HepG2 (cell line): ENCODE results near the gene TAS1R3. TPM values are rescaled to one million over a fixed set of nuclear protein-coding genes. Genes with fewer than 3 reads are reported as not detected.

ENCODE experiments used
- AHDC1 ChIP-seq: sonication (generic); formaldehyde crosslinking; IDR thresholded peaks from 2 replicates; pipeline ENCODE4 v1.5.1; 2020; ENCODE audit warnings: mild to moderate bottlenecking, missing genetic modification reagents, borderline replicate concordance
- CBX1 ChIP-seq: IDR thresholded peaks from one replicate; pipeline ENCODE4 v1.6.1; 2016; ENCODE audit warnings: antibody characterized with exemption, low read depth
- CENPT ChIP-seq: sonication (generic); formaldehyde crosslinking; IDR thresholded peaks from 2 replicates; pipeline ENCODE4 v1.8.0; 2022; ENCODE audit warnings: low read depth, mild to moderate bottlenecking, moderate library complexity, missing genetic modification reagents
- FOXK1 ChIP-seq: sonication (generic); formaldehyde crosslinking; IDR thresholded peaks from 2 replicates; pipeline ENCODE4 v1.4.0; 2020; ENCODE audit warnings: low read depth, missing genetic modification reagents, borderline replicate concordance
- HNRNPLL ChIP-seq: fragments of 200-400 bp; formaldehyde crosslinking; IDR thresholded peaks from 2 replicates; pipeline ENCODE4 v1.6.1; 2017; ENCODE audit warnings: mild to moderate bottlenecking, low read depth, low read length; ENCODE audit not compliant: poor library complexity, severe bottlenecking
- JUNB ChIP-seq: sonication (generic); formaldehyde crosslinking; IDR thresholded peaks from 2 replicates; pipeline ENCODE4 v1.8.0; 2022; ENCODE audit warnings: missing genetic modification reagents, mild to moderate bottlenecking, borderline replicate concordance
- MAF1 ChIP-seq: sonication (generic); formaldehyde crosslinking; IDR thresholded peaks from 2 replicates; pipeline ENCODE4 v1.5.0; 2020; ENCODE audit warnings: missing genetic modification reagents, borderline replicate concordance
- MNT ChIP-seq: fragments of 450-650 bp; IDR thresholded peaks from 2 replicates; pipeline ENCODE4 v1.6.1; 2016
- MYC ChIP-seq: sonication (generic); formaldehyde crosslinking; IDR thresholded peaks from 2 replicates; pipeline ENCODE4 v1.9.0; 2021; ENCODE audit warnings: missing genetic modification reagents, borderline replicate concordance
- PAX8 ChIP-seq: sonication (generic); formaldehyde crosslinking; IDR thresholded peaks from 2 replicates; pipeline ENCODE4 v1.8.0; 2022; ENCODE audit warnings: mild to moderate bottlenecking, missing genetic modification reagents, borderline replicate concordance
- SKIL ChIP-seq: sonication (generic); formaldehyde crosslinking; IDR thresholded peaks from 2 replicates; pipeline ENCODE4 v1.8.0; 2022; ENCODE audit warnings: missing genetic modification reagents, mild to moderate bottlenecking, moderate library complexity, borderline replicate concordance
- ZFP41 ChIP-seq: sonication (generic); formaldehyde crosslinking; IDR thresholded peaks from 2 replicates; pipeline ENCODE4 v1.4.0; 2020; ENCODE audit warnings: mild to moderate bottlenecking, missing genetic modification reagents, borderline replicate concordance
- ZMYM4 ChIP-seq: sonication (generic); formaldehyde crosslinking; IDR thresholded peaks from 2 replicates; pipeline ENCODE4 v1.8.1; 2023; ENCODE audit warnings: mild to moderate bottlenecking, missing genetic modification reagents
- ZNF432 ChIP-seq: sonication (generic); formaldehyde crosslinking; IDR thresholded peaks from 2 replicates; pipeline ENCODE4 v1.5.0; 2020; ENCODE audit warnings: missing genetic modification reagents, mild to moderate bottlenecking, borderline replicate concordance
- ZNF460 ChIP-seq: sonication (generic); formaldehyde crosslinking; IDR thresholded peaks from 2 replicates; pipeline ENCODE4 v1.5.1; 2020; ENCODE audit warnings: missing genetic modification reagents, mild to moderate bottlenecking, borderline replicate concordance
- ZNF770 ChIP-seq: sonication (generic); formaldehyde crosslinking; IDR thresholded peaks from 2 replicates; pipeline ENCODE4 v1.5.0; 2020; ENCODE audit warnings: mild to moderate bottlenecking, missing genetic modification reagents
- ZNF792 ChIP-seq: IDR thresholded peaks from 2 replicates; pipeline ENCODE4 v1.6.1; 2016
- polyA plus RNA-seq, 8 experiments: library from polyadenylated mRNA; depleted of rRNA in 3 of 8; stranded (reverse) in 7 of 8; unstranded in 1 of 8; fragments of >200 nt; fragmentation: Illumina TruSeq in 4 of 8; extraction: Trizol in 4 of 8; gene quantifications; 2 replicates each; pipeline versions ENCODE4 v1.2.1 to v1.2.3, GENCODE V29; 2011 to 2016; ENCODE audit warnings: low read depth in 4 of 8, missing spikeins in 1 of 8, mixed read lengths in 1 of 8; ENCODE audit not compliant: insufficient read depth in 1 of 8
- total RNA-seq, 5 experiments: library from RNA; depleted of rRNA; stranded (reverse); fragments of >200 nt; fragmentation: Illumina TruSeq; extraction: Trizol; gene quantifications; 2 replicates each; pipeline ENCODE4 v1.2.3, GENCODE V29; 2016; ENCODE audit warnings: low read depth in 1 of 5

The TAS1R3 gene
- total and polyA plus RNA-seq, 2 of the 13 experiments (the other 11 are each of a cell fraction or from before 2014, with no cell fraction given), result 0.13 to 0.15 TPM

GRCh38 chr1:1307923-1308755, 22.9 kb upstream of the TAS1R3 start, which contains the start of the genes ACAP3 and PUSL1 (continued):
- 0 out of 2 replicates have a peak, but pooled peaks have one; percentile 23 for TF ChIP-seq ZNF770 (CRISPR knock-in tag)
- TF ChIP-seq AHDC1 (CRISPR knock-in tag), result no peak
- no peak for TF ChIP-seq ZNF460 (CRISPR knock-in tag)
- TF ChIP-seq JUNB (CRISPR knock-in tag), result no peak
- TF ChIP-seq MYC (CRISPR knock-in tag), result peak; percentile 93
- TF ChIP-seq CENPT (CRISPR knock-in tag), result no peak
- peak; percentile 38; the same call in 1 of the 2 replicates for TF ChIP-seq MNT
- peak; percentile 71; the same call in 1 of the 2 replicates for TF ChIP-seq SKIL
- TF ChIP-seq ZNF432 (CRISPR knock-in tag), result no peak
- TF ChIP-seq PAX8 (CRISPR knock-in tag), result no peak
- TF ChIP-seq ZNF792 (CRISPR knock-in tag), result peak; percentile 72
- peak; percentile 62; the same call in 1 of the 2 replicates for TF ChIP-seq ZMYM4
- TF ChIP-seq FOXK1 (CRISPR knock-in tag), result no peak
- TF ChIP-seq ZFP41 (CRISPR knock-in tag), result no peak
- TF ChIP-seq CBX1, result no peak
- TF ChIP-seq HNRNPLL, result peak; percentile 57
- no peak; the same call in 1 of the 2 replicates for TF ChIP-seq MAF1
